ENCODE data around the gene ZEB2. TPM values are rescaled to one million over a fixed set of nuclear protein-coding genes. Genes with fewer than 3 reads are reported as not detected.

Gene ZEB2
- total and polyA plus RNA-seq, 2 of the 8 experiments (the other 6 are each of a cell fraction or from before 2014, with no cell fraction given): 0.38 TPM; not detected in 1

- TF ChIP-seq ATF3 (IDR thresholded peaks at IDR 0.05; ENCODE audit: insufficient read depth, low read depth, low read length) (no peak), CBX8 (IDR thresholded peaks at IDR 0.05; ENCODE audit: borderline replicate concordance, low read depth, low read length) (no peak), TEAD4 (IDR thresholded peaks at IDR 0.05; ENCODE audit: low read depth, low read length) (no peak), TCF12 (IDR thresholded peaks at IDR 0.05; ENCODE audit: low read depth, low read length) (no peak), POLR2A (IDR thresholded peaks at IDR 0.05; ENCODE audit: control extremely low read depth in 1 of 2, low read depth in 2 of 2, low read length in 2 of 2) (no peak), GTF2F1 (IDR thresholded peaks at IDR 0.05; ENCODE audit: borderline replicate concordance, low read depth, low read length) (no peak), E2F6 (IDR thresholded peaks at IDR 0.05) (no peak), CHD2 (IDR thresholded peaks at IDR 0.05; ENCODE audit: low read length) (no peak)
Observed at GRCh38 chr2:144390424-144391020, 129.4 kb downstream of the ZEB2 start (continued).
